22Rv1 (cell line): ENCODE measurements around the gene YJEFN3.
A peak's percentile ranks its signal among the peaks of the same experiment; 100 is the strongest.

Source experiments
- H3K27ac ChIP-seq: fragments of 450-650 bp; 2 replicates; pipeline ENCODE4 v1.5.1; 2017
- CTCF ChIP-seq: fragments of 450-650 bp; IDR thresholded peaks from 2 replicates; pipeline ENCODE4 v1.5.1; 2017; ENCODE audit warnings: mild to moderate bottlenecking
- ZFX ChIP-seq: fragments of 450-650 bp; IDR thresholded peaks from 2 replicates; pipeline ENCODE4 v1.6.1; 2017; ENCODE audit warnings: antibody characterized with exemption, borderline replicate concordance

The YJEFN3 gene

GRCh38 chr19:19554074-19555023, 25.6 kb downstream of the YJEFN3 start:
- no peak overlapping the region for H3K27ac ChIP-seq
- TF ChIP-seq ZFX (no peak), CTCF (peak; percentile 88)

- TF ChIP-seq ZFX (no peak), CTCF (no peak)
- H3K27ac ChIP-seq, result no peak overlapping the region
Observed at GRCh38 chr19:19558055-19558454, 29.3 kb downstream of the YJEFN3 start.

GRCh38 chr19:19558636-19559035, 29.9 kb downstream of the YJEFN3 start:
- TF ChIP-seq ZFX, result no peak
- TF ChIP-seq CTCF, result no peak
- no peak overlapping the region for H3K27ac ChIP-seq

GRCh38 chr19:19559931-19560330, 31.2 kb downstream of the YJEFN3 start:
- TF ChIP-seq ZFX (no peak), CTCF (no peak)
- no peak overlapping the region for H3K27ac ChIP-seq

GRCh38 chr19:19561946-19562664, 33.4 kb downstream of the YJEFN3 start:
- H3K27ac ChIP-seq, result no peak overlapping the region
- TF ChIP-seq CTCF, result no peak

GRCh38 chr19:19562665-19563347, 34.1 kb downstream of the YJEFN3 start:
- no peak for TF ChIP-seq CTCF

GRCh38 chr19:19563348-19563848, 34.7 kb downstream of the YJEFN3 start:
- no peak for TF ChIP-seq ZFX
- TF ChIP-seq CTCF, result no peak
- no peak overlapping the region for H3K27ac ChIP-seq

More at GRCh38 chr19:19562665-19563347, 34.1 kb downstream of the YJEFN3 start:
- H3K27ac ChIP-seq, result no peak overlapping the region
